GM18858 (cell line): ENCODE data around the gene NEUROD4.
A peak's percentile ranks its signal among the peaks of the same experiment; 100 is the strongest.

Experiments
- ATAC-seq: cut with Tn5 transposase; IDR thresholded peaks from one replicate; pipeline ENCODE4 v1.9.1; 2021; ENCODE audit not compliant: unreplicated experiment

NEUROD4 gene

DNA sequence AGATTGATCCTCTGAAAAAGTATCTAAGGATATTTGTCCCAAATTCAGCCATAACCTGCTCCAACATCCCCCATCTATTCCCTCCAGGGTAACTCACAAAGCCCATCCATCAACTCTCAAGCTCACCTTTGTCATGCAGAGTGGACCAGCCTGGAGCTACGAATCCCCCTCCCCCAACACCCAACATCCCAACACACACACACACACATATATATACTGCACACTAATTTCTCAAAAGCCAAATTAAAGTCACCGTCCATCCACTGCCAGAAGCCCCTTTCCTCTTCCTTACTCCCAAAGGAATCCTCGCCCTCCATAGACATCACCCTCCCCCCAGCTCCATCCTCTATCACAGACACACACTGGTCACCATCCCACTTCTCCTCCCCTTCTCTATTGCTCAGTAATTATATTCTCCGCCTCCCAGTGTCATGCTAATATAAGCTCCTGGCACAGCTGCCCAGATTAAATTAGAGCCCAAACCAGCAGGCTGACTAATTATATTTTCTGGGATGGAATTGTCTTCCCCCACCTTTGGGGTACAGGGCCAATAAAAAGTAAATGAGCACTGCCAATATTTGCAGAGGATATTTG is 21.7 kb upstream of the NEUROD4 start:
- ATAC-seq, result no peak

DNA sequence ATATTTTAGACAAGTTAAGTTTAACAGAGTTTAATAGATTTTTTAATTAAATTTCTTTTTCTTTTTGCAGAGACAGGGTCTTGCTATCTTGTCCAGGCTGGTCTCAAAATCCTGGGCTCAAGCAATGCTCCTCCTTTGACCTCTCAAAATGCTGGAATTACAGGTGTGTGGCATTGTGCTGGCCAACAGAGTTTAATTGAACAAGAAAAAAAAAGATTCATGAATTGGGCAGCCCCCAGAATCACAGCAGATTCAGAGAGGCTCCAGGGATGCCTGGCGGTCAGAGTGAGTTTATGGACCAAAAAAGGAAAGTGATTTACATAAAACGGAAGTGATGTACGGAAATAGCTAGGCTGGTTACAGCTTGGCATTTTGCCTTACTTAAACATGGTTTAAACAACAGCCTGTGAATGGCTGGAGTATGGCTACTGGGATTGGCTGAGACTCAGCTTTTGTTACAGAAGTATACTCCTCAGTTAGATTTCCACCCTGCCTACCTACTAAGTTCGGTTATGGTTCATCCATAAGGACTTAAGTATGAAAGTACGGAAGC is 20.7 kb upstream of the NEUROD4 start:
- no peak for ATAC-seq

DNA sequence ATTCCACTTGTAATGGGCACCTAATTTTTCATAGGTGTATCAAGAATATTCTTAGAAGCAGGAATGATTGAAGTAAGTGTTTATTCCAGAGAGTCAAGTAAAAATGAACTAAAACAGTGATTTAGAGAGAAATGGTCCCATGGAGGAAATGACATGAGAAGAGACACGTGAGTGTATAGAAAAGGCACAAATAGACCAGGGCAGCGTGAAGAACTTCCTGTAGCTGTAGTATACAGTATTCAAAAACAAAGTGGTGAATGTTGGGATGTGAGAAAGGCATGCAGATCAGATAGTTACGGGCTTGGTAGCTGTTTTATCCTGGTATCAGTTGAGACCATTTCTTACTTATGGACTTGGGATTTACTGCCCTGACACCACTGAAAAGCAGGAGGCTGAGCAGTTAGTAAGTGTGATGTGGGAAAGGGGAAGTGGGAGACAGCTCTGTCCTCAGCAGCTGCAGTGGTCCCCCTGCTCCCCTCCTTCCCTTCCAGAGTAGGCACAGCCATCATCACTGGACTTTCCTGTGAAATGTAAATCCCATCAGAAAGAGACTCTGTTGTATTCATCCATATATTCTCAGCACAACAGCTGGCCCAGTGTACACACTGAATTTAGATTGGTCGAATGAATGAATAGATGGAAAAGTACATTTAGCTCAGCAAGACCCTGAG is 18.4 kb upstream of the NEUROD4 start:
- ATAC-seq, result peak; percentile 49

DNA sequence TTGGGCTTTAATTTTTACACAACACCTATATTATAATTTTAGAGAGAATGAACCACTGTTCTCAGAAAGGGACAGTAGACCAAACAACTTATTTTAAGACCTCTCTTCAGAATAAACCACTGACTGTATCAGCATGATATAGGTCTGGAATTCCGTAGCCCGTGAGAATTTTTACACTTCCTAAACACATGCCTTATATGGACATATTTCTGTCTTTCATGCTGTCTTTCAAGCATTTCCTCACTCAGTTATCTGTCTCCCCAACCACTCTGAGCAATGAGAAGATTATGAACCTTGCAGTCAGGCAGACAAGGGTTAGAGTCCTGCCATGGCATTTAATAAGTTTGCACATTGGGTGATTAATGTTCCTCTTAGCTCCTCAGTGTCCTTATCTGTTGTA is 17.4 kb upstream of the NEUROD4 start:
- no peak for ATAC-seq

DNA sequence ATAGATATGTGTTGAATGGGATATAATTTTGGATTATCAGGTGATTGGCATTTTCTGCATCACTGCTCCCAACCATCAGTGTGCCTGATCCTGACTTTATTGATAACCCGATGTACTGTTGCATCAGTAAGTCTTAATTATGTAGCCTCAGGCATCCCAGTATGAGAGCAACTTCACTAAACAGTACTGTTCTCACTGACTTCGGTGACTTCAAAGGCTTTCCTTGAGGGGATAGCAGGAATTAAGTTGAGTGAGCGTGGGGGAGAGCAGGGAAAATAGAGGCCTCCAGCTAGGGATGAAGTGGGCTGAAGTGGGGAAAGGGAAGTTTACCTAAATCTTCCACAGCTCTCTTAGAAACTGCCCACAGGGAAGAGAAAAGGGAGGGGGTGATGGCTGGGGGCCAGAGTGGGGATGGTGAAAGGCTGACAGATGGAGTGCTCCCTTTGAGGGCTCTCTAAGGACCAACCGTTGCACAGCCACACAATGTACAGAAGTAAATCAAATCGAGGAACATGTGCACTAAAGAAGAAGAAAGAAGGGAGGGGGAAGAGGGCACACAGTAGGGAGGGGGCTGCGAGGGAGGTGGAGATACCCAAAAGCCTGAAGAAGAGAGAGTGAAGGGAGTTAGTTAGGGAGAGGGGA is 10.7 kb upstream of the NEUROD4 start:
- no peak for ATAC-seq

DNA sequence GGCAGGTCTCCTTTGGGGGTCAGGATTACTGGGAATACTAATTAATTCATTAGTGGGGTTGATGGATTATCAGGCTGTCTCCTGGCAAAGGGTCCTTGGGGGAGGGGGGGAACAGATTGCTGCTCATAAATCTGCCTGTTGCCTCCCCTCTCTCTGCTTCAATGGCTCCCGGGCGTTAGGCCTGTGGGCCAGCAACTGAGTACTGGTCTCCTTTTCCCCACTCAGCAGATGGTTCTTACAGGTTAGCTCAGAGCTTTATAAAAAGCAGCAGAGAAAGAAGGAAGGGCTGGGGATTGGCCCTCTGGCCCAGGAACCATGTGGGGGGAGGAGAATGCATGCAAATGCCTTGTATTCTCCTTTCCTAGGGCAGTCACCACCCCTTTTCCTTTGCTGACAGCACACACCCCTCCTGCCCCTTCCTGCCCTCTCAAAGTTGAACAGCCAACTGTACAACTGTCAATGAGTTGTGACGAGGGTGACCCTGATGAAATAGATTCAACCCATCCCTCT is 2.3 kb upstream of the NEUROD4 start:
- ATAC-seq, result no peak

DNA sequence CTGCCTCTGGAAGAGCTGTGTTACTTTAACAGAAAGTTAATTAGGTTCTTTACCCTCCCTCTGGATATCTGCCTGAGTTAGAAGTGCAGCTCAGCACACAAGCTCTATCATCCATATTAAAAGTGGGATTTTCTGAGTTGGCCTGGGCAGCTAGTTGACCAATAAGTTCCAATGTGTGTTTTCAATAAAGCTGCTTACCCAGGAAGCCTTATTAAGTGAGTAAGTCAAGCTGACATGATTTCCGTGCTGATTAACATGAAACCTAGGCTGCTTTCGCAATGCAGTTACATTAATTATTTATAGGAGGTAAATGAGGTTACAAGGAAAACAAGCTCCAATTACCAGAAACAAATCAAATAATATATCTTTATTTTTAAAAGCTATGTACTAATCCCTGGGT is 4.8 kb downstream of the NEUROD4 start:
- ATAC-seq, result no peak

DNA sequence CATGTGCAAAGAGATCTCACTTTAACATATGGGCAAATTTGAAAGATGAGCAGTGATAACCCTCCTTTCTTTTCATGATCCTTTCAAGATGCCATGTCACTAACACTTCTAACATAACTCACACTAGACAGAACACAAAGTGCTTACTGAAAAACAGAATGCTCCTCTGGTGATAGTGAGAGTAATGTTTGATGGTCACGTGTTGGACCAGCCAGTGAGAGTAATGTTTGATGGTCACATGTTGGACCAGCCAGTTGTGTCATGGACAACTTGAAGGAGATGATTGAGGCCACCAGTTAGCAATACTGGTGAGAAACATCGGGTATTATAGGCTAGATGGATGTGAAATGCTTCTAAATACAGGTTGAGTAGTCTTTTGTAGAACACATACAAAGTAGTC is 5.7 kb downstream of the NEUROD4 start:
- ATAC-seq, result no peak

DNA sequence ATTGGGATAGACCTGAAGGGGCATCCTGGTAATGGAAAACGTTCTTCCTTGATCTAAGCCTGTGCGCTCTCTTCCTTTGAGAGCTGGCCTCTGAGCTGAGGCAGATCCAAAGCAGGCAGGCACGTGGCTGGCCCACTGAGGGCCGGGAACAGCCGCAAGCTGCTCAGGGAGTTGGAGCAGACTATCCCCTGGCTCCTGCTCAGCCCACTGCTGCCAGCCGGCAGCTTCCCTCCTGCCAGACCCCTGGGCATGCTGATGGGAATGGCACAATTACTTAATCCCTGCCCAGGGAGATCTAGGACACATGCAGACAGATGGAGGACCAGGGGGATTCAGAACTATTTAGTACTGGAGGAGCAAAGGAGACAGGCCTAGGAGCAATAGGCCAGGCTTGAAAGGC is 14.4 kb downstream of the NEUROD4 start:
- no peak for ATAC-seq

DNA sequence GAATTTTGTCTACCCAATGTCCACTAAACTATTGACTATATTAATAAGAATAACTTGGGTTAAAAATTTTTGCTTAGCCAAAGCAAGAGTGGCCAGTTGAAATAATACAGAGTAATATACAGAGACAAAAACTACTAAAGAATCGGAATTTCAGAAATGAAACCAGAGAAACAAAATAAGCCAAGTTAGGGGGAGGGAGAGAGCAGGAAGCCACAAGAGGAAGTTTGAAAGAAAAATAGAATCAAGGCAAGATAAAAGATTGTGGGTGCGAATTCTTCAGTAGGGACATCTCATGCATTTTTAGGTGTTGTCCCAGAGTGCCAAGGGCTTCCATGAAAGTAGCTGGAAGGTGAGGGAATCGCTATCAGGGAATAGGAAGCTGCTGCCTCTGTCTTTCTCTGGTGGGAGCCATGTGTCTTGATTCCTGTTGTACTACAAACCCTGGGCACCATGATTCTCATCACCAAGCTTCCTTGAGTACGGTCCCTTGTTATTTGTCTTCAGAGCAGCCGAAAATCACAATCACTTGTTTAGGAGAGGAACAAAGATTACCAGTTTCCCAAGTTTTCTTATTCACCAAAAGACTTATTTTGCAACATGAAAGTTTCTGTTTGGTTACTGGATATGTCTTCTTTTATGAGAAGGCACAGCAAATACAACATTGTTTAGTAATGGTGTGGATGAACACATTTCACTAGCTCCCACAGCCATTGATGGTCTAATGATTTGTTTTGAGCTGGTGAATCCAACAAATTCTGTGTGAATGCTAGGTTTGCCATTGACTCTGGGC is 16.7 kb downstream of the NEUROD4 start:
- ATAC-seq, result no peak

DNA sequence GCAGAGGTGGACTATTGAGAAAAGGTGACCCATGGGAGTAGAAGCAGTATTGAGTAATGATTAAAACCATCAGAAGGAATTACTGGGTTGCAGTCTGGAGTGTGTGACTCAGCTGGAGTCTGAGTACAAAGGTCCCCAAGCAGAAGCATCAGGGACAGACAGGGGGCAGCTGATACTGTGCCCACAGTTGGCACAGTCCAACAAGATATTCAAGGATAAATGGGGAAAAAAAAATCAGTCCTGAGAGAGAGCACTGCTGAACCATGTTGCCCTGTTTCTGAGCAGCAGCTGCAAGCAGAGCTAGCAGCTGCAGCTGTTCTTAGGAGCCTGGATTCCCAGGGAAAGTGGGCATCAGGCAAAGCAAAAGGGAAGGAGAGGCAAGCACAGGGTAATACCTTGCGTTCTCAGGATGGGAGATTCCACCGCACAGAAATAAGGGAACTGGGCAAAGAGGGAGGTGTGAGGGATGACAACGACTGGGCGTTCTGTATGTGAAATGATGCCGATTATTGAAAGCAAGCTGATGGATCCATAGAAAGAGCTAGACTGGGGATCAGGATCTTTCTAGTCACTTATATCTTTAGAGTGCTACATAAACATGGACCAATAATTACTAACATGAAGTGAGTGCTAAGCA is 17.7 kb downstream of the NEUROD4 start:
- ATAC-seq, result no peak

DNA sequence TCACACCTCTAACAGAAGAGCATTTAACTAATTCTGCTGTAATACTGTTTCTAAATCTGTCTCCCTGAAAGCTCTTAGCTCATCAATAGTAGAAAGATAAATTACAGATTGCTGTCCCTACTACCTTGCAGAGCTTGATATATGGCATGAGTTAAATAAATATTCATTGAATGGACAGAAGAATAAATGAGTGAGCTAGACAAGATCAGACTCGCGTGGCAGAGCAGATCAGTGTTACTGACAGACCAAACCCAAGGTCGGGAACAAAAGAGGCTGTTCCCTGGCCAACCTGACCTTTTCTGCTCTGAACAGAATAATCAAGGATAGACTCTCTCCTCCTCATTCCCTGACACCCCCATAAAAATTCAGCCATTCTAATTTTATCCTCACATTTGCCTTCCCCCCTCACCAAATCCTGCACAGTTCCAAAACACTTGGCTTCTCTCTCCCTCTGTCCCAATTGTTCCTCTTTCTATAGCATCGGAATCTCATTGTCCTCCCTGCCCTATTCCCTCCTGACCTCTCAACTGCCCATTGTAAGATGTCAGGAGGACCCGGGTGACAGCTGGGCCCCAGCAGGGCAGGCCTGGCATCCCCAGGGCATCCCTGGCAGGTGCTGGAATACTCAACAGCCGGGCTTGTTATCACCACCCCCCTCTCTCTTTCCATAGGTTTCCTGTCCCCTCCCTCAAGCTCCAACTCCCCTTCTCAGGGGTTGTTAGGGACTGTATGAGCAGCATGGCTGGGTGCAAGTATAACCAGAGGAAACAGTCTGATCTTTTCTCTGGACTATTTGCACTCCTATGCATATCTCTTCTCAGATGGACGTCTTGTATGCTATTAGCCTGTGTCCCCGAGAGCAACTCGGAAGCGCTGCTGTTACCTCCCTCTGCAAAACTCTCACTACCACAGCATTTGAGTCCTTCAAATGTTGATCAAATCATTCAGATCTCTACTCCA is 19.9 kb downstream of the NEUROD4 start:
- no peak for ATAC-seq

DNA sequence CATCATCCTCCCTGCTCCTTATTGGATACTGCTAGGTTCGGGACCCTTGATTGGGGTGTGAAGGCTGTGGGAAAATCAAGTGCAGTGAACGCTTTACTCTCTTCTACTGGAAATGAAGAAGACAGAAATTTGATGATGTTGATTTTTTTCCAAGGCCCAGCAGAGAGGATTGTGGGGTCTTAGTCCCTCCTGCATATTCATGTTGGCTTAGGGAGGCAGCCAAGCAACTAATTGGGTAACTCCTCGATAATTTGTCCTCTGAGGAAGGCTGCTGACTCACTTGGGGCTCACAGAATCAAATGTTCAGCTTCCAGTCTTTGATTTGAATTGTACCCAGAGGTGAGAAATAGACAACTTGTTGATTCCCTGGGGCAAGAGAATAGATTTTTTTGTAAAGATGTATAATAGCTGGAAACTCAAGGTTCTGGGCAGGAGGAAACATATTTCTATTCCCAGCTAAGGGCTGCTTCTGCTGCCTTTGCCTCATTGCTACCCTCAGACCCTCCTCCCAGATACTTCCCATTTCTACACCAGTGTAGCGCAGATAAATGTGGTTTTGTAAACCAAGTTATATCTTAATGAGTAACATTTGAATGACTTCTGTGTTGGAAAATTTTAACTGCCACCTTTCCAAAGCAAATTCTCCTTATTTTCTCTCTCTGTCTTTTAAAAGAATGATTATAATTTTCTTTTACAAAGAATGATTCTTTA is 21.7 kb downstream of the NEUROD4 start:
- no peak for ATAC-seq

DNA sequence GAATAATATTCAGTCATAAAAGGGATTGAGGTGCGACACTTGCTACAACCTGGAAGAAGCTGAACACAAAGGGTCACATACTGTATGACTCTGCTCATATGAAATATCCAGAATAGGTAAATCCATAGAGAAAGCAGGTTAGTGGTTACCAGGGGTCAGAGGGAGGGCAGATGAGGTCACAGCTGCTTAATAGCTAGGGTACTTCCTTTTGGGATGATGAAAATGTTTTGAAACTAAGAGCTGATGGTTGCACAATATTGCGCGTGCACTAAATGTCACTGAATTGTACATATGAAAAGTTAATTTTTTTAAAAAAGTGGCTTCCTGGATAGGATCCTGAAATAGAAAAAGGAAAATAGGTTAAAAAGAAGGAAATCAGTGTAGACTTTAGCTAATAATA is 23.8 kb downstream of the NEUROD4 start:
- ATAC-seq, result no peak

DNA sequence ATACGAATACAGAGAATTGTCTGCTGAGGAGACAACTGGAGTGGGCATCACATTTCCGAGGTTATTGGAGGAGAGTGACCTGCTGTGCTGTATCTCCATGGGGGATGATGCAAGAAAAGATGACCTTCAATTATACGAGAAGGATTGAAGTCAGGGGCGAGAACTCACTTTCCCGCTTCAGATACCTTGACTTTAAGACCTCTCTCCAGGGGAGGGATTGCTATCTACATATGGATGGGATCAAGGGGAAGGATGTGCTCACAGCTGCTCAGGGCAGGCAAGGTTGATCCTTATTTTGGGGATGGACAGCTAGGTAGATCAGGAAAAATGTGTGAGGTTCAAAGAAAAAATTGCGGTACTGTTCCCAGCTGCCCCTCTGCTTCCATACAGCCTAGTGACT is 24.4 kb downstream of the NEUROD4 start:
- ATAC-seq, result no peak

DNA sequence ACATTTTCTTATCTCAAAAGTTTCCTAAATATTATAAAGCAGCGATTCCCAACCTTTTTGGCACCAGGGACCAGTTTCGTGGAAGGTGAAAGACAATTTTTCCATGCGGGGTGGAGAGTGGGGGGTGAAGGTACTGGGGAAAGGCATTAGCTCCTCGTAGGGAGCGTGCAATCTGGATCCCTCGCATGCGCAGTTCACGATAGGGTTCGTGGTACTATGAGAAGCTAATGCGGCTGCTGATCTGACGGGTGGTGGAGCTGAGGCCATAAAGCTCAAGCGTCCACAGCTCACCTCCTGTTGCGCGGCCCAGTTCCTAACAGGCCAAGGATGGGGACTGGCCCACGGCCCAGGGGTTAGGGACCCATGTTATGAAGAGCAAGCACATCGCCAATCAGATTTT is 29.9 kb downstream of the NEUROD4 start:
- no peak for ATAC-seq

DNA sequence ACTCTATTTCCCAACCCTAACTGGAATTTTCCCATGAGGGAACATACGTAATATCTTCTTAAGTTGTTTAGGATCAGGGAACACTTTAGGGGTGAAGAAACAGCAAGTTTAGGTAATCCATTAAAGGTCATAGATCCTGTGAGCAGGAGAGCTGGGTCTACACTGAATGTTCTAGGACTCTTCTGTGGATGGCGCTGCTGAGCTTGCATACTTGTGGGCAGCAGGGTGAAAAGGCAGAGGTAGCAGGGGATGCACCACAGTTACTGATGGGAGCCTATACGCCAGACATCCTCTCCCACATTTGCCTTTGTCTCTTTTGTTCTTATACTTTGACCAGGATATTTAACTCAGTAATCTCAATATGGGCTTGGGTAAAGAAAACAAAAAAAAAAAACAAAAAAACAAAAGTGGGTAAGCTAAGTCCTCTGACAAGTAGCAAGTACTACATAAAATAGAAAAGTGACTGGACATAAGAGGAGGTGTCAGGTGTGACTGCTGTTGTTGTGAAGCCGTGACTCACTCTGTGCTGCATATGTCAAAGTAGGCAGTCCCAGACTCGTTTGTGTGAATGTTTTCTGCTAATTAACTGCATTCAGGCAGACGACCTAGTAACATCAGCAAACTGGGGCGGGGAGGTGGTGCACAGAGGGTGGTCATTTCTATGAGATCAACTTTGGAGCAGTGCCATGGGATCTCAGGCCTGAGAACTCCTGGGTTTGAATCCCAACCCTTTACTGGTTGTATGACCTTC is 31.6 kb downstream of the NEUROD4 start:
- no peak for ATAC-seq

DNA sequence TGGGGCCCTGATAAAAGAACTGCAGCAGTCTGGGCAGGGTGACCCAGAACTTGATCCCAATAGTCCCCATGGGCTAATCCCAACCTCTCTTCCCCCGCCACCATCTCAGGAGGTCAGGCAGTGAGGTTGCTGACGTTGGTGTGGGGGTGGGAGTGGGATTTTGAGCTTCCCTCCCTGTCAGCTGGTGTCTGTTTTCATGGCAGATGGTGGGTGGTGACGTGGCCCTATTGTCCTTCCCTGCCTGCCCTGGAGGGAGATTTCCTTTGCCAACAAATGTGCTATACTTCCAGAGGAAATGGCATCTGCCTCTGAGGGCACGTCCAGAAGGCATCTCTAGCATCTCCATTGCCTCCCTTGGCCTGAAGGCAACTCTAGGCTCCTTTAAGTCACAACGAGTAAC is 37.7 kb downstream of the NEUROD4 start:
- no peak for ATAC-seq
